Smooth muscle cell of the brain vasculature (primary cell): ENCODE data around the gene CYSRT1.

Source experiments
- DNase-seq: peaks from one replicate; pipeline ENCODE4 v3.0.0-alpha.2; 2012; ENCODE audit warnings: low read depth, low spot score

CYSRT1 gene

DNA sequence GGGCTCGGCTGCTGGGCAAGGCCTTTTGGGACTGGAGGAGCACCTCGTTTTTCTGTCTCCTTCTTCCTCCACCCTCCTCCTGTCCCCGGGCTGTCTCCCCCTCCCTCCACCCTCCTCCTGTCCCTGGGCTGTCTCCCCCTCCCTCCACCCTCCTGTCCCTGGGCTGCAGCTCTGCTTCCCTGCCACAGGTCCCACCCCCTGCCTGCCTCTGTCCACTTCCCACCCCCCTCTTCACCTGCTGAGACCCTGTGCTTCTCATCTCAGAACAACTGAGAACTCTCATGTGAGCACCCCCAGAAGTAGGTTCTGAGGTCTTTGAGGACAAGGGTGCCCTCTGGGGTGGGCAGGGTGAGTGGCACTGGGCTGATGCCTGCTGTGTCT, 46.7 kb downstream of the CYSRT1 start:
- DNase-seq = no peak

DNA sequence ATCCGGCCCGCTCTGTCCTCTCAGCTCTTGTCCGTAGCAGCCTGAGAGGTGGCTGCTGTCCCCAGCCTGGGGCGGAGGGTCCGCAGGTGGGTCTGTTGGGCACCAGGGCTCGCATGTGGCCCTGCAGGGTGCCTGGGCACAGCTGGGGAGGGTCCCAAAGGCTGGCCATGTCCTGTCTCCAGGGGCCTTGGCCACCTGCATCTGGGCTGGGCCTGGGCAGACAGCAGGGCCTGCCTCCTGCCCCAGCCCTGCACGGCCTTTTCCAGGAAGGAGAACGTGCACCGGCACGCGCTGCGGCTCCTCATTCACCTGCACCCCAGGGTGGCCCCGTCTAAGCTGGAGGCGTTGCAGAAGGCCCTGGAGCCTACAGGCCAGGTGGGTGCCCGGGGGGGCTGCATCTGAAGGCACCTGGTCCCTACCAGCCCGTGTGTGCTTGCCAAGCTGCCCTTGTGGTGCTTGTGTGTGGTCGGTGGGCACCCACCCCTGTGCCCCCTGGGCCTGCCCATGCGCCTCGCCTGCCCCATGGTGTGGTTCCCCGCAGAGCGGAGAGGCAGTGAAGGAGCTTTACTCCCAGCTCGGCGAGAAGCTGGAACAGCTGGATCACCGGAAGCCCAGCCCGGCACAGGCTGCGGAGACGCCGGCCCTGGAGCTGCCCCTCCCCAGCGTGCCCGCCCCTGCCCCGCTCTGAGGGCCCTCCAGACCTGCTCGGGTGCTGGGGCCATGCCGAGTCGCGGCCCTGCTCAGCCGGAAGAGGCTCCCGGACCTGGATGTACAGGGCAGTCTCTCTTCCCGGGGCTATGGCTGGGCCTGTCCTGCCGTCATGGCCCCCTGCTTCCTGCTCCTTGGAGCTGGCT, 47.5 kb downstream of the CYSRT1 start:
- DNase-seq = no peak

DNA sequence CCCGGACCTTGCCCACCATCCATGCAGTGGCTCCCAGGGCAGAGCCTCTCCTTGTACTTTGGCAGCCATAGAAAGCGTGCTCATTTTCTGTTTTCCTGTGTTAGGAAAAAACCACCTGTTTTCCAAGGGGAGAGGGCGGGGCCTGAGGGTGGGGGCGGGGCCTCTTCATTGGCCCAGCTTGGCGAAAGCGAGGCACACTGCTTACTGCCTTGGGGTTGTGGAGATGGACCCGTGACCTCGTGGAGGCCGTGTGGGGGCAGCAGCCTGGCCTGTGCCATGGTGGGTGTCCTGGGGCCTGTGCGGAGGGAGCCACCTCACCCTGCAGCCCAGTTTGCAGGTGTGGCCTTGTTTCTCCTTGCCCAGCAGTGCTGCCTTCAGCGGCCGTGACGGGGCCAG, 48.1 kb downstream of the CYSRT1 start:
- DNase-seq = no peak

DNA sequence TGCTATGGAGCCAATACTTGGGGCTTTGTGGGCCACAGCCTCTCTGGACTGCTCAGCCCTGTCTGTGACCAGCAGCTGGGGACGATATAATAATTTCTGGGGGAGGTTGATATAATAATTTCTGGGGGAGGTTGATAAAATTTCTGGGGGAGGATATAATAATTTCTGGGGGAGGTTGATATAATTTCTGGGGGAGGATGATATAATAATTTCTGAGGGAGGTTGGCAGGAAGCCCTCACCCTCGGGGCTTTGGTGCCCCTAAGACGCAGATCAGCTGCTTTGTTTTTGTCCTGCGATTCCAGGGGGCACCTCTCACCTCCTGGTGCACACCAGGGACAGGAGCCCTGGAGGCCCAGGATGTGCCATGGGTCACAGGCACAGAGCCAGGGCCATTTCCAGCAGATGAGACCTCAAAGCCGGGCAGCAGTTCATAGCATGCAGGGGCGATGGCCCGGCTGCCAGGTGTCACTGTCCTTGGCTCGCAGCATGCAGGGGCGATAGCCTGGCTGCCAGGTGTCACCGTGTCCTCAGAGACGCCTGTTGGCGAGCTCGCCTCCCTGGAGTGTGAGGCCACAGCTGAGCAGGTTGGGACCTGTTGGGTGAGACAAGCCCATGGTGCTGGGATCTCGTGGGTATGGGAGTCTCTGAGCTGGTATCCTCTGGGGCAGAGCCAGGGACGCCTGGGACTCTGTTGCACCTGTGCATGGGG, 48.8 kb downstream of the CYSRT1 start:
- DNase-seq = no peak

DNA sequence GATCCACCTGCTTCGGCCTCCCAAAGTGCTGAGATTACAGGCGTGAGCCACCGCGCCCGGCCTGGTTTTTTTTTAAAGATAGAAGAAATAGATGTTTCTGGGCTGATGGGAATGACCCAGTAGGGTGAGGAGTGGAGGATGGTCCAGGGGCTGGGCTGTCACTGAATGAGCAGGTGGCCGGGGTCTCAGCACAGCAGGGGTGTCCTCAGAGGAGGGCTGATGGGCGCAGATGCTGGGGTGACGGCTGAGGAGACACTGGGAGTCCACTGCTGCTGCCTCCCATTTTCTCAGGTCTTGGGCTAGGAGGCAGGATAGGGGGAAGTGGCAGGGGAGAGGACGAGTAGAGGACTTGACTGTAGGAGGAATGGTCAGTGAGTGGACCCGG, 50.2 kb downstream of the CYSRT1 start:
- DNase-seq = no peak
